ENCODE results near the gene APBA1. TPM values are rescaled to one million over a fixed set of nuclear protein-coding genes. Genes with fewer than 3 reads are reported as not detected.

Gene APBA1
- total RNA-seq, 6 experiments from 2014 or later = 17.6 to 25.6 (median 20.7) TPM

DNA sequence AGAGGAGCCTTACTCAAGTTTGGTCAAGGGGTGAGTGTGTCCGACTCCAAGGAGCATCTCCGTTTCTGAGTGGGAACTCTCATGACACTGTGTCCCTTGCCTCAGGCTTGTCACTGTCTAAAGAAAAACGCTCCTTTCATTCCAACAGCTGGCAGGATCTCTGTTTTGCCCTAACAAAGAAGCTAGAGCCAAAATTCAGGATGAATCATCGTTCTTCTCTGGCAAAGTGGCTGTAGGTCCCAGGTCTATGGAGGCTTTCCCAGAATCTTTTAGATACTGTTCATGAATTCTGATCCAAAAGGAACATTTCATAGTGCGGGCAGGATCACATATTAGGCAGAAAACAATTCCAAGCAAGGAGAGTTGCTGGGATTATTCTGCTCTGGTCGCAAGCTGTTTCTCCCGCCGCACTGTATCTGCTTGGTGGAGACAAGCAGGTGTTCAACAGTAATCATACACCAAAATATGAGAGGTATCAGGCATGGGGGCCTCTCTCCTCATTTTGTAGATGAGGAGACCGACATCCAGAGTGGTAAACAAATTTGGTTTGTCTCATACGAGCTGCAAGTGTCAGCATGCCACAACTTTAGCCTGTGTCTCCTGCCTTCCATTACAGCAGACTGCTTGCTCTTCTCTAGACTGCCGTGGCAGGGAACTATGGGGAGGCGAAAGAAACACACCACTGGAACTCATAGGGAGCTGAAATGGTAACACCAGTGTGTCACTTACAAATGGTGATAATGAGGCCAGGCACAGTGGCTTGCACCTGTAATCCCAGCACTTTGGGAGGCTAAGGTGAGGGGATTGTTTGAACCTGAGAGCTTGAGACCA lies 274.6 kb downstream of the APBA1 start:
- TF ChIP-seq CTCF (IDR thresholded peaks at IDR 0.05) = no peak
- Mint-ChIP-seq H3K27me3 (ENCODE audit: insufficient read depth) (peaks cover 11% of the 10 kb centered on the region), H3K4me3 (no peak overlapping the region), H3K27ac (no peak overlapping the region), H3K36me3 (ENCODE audit: low read depth) (no peaks in the 10 kb centered on the region), H3K9me3 (no peaks in the 10 kb centered on the region), H3K4me1 (ENCODE audit: low read depth) (peaks cover 12% of the 10 kb centered on the region; the same call in 1 of the 2 replicates)
- no peak for DNase-seq

GRCh38 chr9:69396759-69397158 lies 275.4 kb downstream of the APBA1 start:
- H3K27me3 Mint-ChIP-seq (ENCODE audit: insufficient read depth) = peaks cover 11% of the 10 kb centered on the region
- no peak overlapping the region for H3K4me3 Mint-ChIP-seq
- H3K36me3 Mint-ChIP-seq (ENCODE audit: low read depth) = no peaks in the 10 kb centered on the region
- TF ChIP-seq CTCF (IDR thresholded peaks at IDR 0.05) = no peak
- DNase-seq = no peak
- H3K4me1 Mint-ChIP-seq (ENCODE audit: low read depth) = peaks cover 12% of the 10 kb centered on the region; the same call in 1 of the 2 replicates
- no peaks in the 10 kb centered on the region for H3K9me3 Mint-ChIP-seq
- no peak overlapping the region for H3K27ac Mint-ChIP-seq

GRCh38 chr9:69395718-69396117 lies 276.5 kb downstream of the APBA1 start:
- Mint-ChIP-seq H3K4me1 (ENCODE audit: low read depth) (peaks cover 12% of the 10 kb centered on the region; the same call in 1 of the 2 replicates), H3K27me3 (ENCODE audit: insufficient read depth) (peaks cover 7% of the 10 kb centered on the region), H3K4me3 (no peak overlapping the region), H3K9me3 (no peaks in the 10 kb centered on the region), H3K27ac (no peak overlapping the region), H3K36me3 (ENCODE audit: low read depth) (no peaks in the 10 kb centered on the region)
- TF ChIP-seq CTCF (IDR thresholded peaks at IDR 0.05) = no peak
- DNase-seq = no peak

DNA sequence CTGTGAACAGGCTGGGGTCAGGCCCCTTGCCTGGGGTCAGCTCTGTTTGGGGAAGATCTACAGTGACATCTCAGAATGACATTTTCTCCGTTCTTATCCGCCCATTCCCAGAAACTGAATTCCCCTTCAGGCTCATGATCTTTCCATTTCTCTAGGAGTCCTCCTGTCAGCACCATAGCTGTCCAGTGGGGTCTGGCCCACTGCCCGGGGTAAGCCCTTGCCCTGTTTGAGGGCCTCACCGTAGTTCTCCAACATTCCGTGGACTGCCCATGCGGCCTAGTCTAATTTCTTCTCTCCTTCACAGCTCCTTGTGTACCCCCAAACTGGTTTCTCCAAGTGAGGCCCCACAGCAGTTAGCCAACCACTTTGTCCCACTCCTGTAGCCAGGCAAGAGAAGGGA lies 278.7 kb downstream of the APBA1 start:
- no peak overlapping the region for H3K27ac Mint-ChIP-seq
- peaks cover 17% of the 10 kb centered on the region for H3K27me3 Mint-ChIP-seq (ENCODE audit: insufficient read depth)
- TF ChIP-seq CTCF (IDR thresholded peaks at IDR 0.05) = no peak
- peaks cover 12% of the 10 kb centered on the region; the same call in 1 of the 2 replicates for H3K4me1 Mint-ChIP-seq (ENCODE audit: low read depth)
- no peak overlapping the region for H3K4me3 Mint-ChIP-seq
- no peak for DNase-seq
- no peaks in the 10 kb centered on the region for H3K36me3 Mint-ChIP-seq (ENCODE audit: low read depth)
- no peaks in the 10 kb centered on the region for H3K9me3 Mint-ChIP-seq

- no peak for DNase-seq
- H3K9me3 Mint-ChIP-seq = no peaks in the 10 kb centered on the region
- peaks cover 23% of the 10 kb centered on the region for H3K27me3 Mint-ChIP-seq (ENCODE audit: insufficient read depth)
- no peak for TF ChIP-seq CTCF (IDR thresholded peaks at IDR 0.05)
- H3K27ac Mint-ChIP-seq = no peak overlapping the region
- no peak overlapping the region for H3K4me3 Mint-ChIP-seq
- peaks cover 12% of the 10 kb centered on the region; the same call in 1 of the 2 replicates for H3K4me1 Mint-ChIP-seq (ENCODE audit: low read depth)
- no peaks in the 10 kb centered on the region for H3K36me3 Mint-ChIP-seq (ENCODE audit: low read depth)
These were observed 279.3 kb downstream of the APBA1 start for GRCh38 chr9:69392826-69393225.

All from HFFc6 (cell line).